GM21381 (cell line): Measurements from ENCODE around the gene TGFB3.

Experiments used
- ATAC-seq: cut with Tn5 transposase; IDR thresholded peaks from one replicate; pipeline ENCODE4 v1.9.1; 2021; ENCODE audit warnings: mild to moderate bottlenecking, moderate library complexity; ENCODE audit not compliant: unreplicated experiment

The TGFB3 gene

GRCh38 chr14:75909630-75910029 lies 72.2 kb downstream of the TGFB3 start:
- ATAC-seq = no peak
